Testis (tissue), 3 donors: ENCODE measurements around the gene LRRC26. TPM values are rescaled to one million over a fixed set of nuclear protein-coding genes. Genes with fewer than 3 reads are reported as not detected.

Source experiments
- DNase-seq: peaks from one replicate; pipeline ENCODE4 v3.0.0-alpha.2; 2019
- H3K27ac ChIP-seq, 2 donors: fragments of 200-600 bp; sonication (generic); one replicate each; pipeline ENCODE4 v1.5.1; 2019
- H3K27me3 ChIP-seq: fragments of 200-600 bp; sonication (generic); one replicate; pipeline ENCODE4 v1.5.1; 2019
- H3K36me3 ChIP-seq: fragments of 200-600 bp; sonication (generic); one replicate; pipeline ENCODE4 v1.5.1; 2017; ENCODE audit warnings: low read depth; ENCODE audit errors: missing control alignments
- H3K4me1 ChIP-seq: fragments of 200-600 bp; sonication (generic); one replicate; pipeline ENCODE4 v1.5.1; 2019
- H3K4me3 ChIP-seq, 2 donors: fragments of 200-600 bp; sonication (generic); one replicate each; pipeline ENCODE4 v1.5.1; 2017 to 2019
- H3K9me3 ChIP-seq: fragments of 200-600 bp; sonication (generic); one replicate; pipeline ENCODE4 v1.5.1; 2017
- CTCF ChIP-seq, 3 experiments: fragments of 450-650 bp in 2 of 3; fragments of 200-600 bp in 1 of 3; sonication (generic) in 1 of 3; IDR thresholded peaks; one replicate each; pipeline ENCODE4 v1.5.1; 2016 to 2019; ENCODE audit warnings: antibody characterized with exemption in 3 of 3, mild to moderate bottlenecking in 2 of 3, moderate library complexity in 1 of 3
- POLR2A ChIP-seq: fragments of 450-650 bp; IDR thresholded peaks from one replicate; pipeline ENCODE4 v1.6.1; 2017; ENCODE audit warnings: antibody characterized with exemption, mild to moderate bottlenecking, moderate library complexity
- WGBS, 2 donors: methylation state at CpG; one replicate each; pipeline ENCODE4 v1.1.5; 2018; 5-methylcytosine and 5-hydroxymethylcytosine counted together
- intact Hi-C: fragments of 100-400 bp; cut with DNase I; formaldehyde crosslinking; loops from one replicate; pipeline ENCODE4 v1.15.1; 2023; ENCODE audit warnings: low total_unique reads
- polyA plus RNA-seq: library from polyadenylated mRNA; stranded (reverse); fragments of 350-450 nt; fragmentation: Illumina TruSeq; extraction: RNeasy Lipid Tissue Mini Kit (QIAGEN cat#74804); gene quantifications from one replicate; pipeline ENCODE4 v1.2.3, GENCODE V29; 2014; ENCODE audit warnings: low read depth, low replicate concordance; ENCODE audit not compliant: insufficient read depth
- total RNA-seq, 2 donors: library from RNA; depleted of rRNA; stranded (reverse); fragments of >200 nt; gene quantifications; one replicate each; pipeline ENCODE4 v1.2.3, GENCODE V29; 2016

Gene LRRC26
- total and polyA plus RNA-seq, 3 donors from 2014 or later = 2.4 to 5.1 TPM; not detected in 1

- Histone ChIP-seq H3K27me3 (no peaks in the 10 kb centered on the region), H3K27ac (peak overlapping the region in 1 of 2 donors; percentile 86), H3K36me3 (no peaks in the 10 kb centered on the region), H3K4me3 (peak overlapping the region; percentile 96 to 98), H3K9me3 (no peaks in the 10 kb centered on the region), H3K4me1 (peaks cover 26% of the 10 kb centered on the region)
- DNase-seq = no peak
- 0 to 1% methylated on average over 16 to 31 of the region's 31 CpGs for WGBS, 2 donors
- no peak for TF ChIP-seq POLR2A
- intact Hi-C loops = no loop called here
Observed at GRCh38 chr9:137188086-137188489, 18.2 kb upstream of the LRRC26 start.

GRCh38 chr9:137187386-137187785 lies 17.5 kb upstream of the LRRC26 start:
- no peak for DNase-seq
- H3K4me3 ChIP-seq = peak overlapping the region; percentile 96 to 98
- no peaks in the 10 kb centered on the region for H3K36me3 ChIP-seq
- no peak overlapping the region for H3K27ac ChIP-seq
- no peak for TF ChIP-seq POLR2A
- TF ChIP-seq CTCF (IDR thresholded peaks at IDR 0.05) = no peak
- no peaks in the 10 kb centered on the region for H3K9me3 ChIP-seq
- no peaks in the 10 kb centered on the region for H3K27me3 ChIP-seq
- peaks cover 26% of the 10 kb centered on the region for H3K4me1 ChIP-seq
- 52 to 76% methylated on average over 15 of the region's 15 CpGs for WGBS, 2 donors
- intact Hi-C loops = no loop called here

GRCh38 chr9:137186385-137186784 lies 16.5 kb upstream of the LRRC26 start:
- Histone ChIP-seq H3K9me3 (no peaks in the 10 kb centered on the region), H3K4me3 (no peak overlapping the region), H3K36me3 (no peaks in the 10 kb centered on the region), H3K27ac (no peak overlapping the region), H3K27me3 (no peaks in the 10 kb centered on the region), H3K4me1 (peaks cover 26% of the 10 kb centered on the region)
- 68 to 74% methylated on average over 3 to 6 of the region's 6 CpGs for WGBS, 2 donors
- DNase-seq = no peak
- intact Hi-C loops = no loop called here
- TF ChIP-seq CTCF (IDR thresholded peaks at IDR 0.05) = no peak
- TF ChIP-seq POLR2A = no peak

GRCh38 chr9:137185921-137186320 lies 16.1 kb upstream of the LRRC26 start:
- Histone ChIP-seq H3K4me3 (no peak overlapping the region), H3K27ac (no peak overlapping the region), H3K36me3 (no peaks in the 10 kb centered on the region), H3K27me3 (no peaks in the 10 kb centered on the region), H3K4me1 (peaks cover 26% of the 10 kb centered on the region), H3K9me3 (no peaks in the 10 kb centered on the region)
- TF ChIP-seq POLR2A = no peak
- no peak for TF ChIP-seq CTCF (IDR thresholded peaks at IDR 0.05)
- DNase-seq = no peak
- 95% methylated on average over 19 of the region's 19 CpGs; no CpG with 5 or more reads in 1 of the 2 donors for WGBS, 2 donors
- intact Hi-C loops = no loop called here

GRCh38 chr9:137184881-137185660 lies 15.2 kb upstream of the LRRC26 start:
- H3K4me3 ChIP-seq = no peak overlapping the region
- no peaks in the 10 kb centered on the region for H3K27me3 ChIP-seq
- TF ChIP-seq CTCF (IDR thresholded peaks at IDR 0.05) (no peak), POLR2A (no peak)
- no peaks in the 10 kb centered on the region for H3K36me3 ChIP-seq
- H3K4me1 ChIP-seq = peaks cover 25% of the 10 kb centered on the region
- no peaks in the 10 kb centered on the region for H3K9me3 ChIP-seq
- 91 to 92% methylated on average over 34 to 48 of the region's 48 CpGs for WGBS, 2 donors
- no peak for DNase-seq
- intact Hi-C loops = no loop called here
- H3K27ac ChIP-seq = no peak overlapping the region
